Mesothelial cell of epicardium (in vitro differentiated cells): ENCODE results near the gene SNRNP200. TPM values are rescaled to one million over a fixed set of nuclear protein-coding genes. Genes with fewer than 3 reads are reported as not detected.
"Not testable (repeated sequence)": the region's sequence is repeated elsewhere in the genome, so short reads cannot be mapped to it uniquely, and the experiment has no call there.

Experiments used
- DNase-seq, 2 experiments: peaks; one replicate each; pipeline ENCODE4 v3.0.0; 2021; ENCODE audit warnings: low spot score in 2 of 2; ENCODE audit not compliant: unreplicated experiment in 2 of 2
- H3K27ac Mint-ChIP-seq: 2 replicates; pipeline ENCODE4 v1.8.0; 2021; ENCODE audit warnings: mixed read lengths
- H3K27me3 Mint-ChIP-seq: 2 replicates; pipeline ENCODE4 v1.8.0; 2021; ENCODE audit warnings: low read depth, mixed read lengths
- H3K36me3 Mint-ChIP-seq: 2 replicates; pipeline ENCODE4 v1.8.0; 2021; ENCODE audit warnings: mixed read lengths
- H3K4me1 Mint-ChIP-seq: 2 replicates; pipeline ENCODE4 v1.8.0; 2021; ENCODE audit warnings: mixed read lengths
- H3K4me3 Mint-ChIP-seq: 2 replicates; pipeline ENCODE4 v1.8.0; 2021; ENCODE audit warnings: mild to moderate bottlenecking, moderate library complexity, mixed read lengths
- H3K9me3 Mint-ChIP-seq: 2 replicates; pipeline ENCODE4 v1.8.0; 2021; ENCODE audit warnings: mixed read lengths
- total RNA-seq: library from RNA; stranded (reverse); gene quantifications from 3 replicates; pipeline ENCODE4 v1.2.1, GENCODE V29; 2021
- TF ChIP-seq, protein P1 (sequence below): fragments of 200-600 bp; sonication (generic); IDR thresholded peaks from one replicate; pipeline ENCODE4 v1.5.0; 2021; ENCODE audit warnings: antibody characterized with exemption; ENCODE audit not compliant: unreplicated experiment

The SNRNP200 gene
- total RNA-seq, 1 donor from 2014 or later = 200 TPM

DNA sequence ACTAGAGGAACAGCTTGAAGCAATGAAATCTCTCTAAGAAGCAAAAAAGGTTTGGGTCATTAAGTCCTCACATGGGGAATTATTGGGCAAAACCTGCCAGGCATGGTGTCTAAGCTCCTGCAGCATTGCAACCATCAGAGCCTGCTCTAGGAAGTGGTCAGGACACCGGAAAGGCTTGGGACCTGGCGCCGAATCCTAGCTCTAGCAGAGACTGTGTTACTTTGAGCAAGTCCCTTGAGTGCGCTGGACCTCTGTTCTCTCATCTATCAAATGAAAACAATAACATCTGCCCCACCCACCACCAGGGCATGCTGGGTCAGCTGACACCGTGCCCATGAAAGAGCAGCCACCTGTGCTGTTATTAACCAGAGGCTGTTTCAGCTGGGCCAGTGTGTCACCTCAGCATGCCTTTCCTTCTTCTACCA is 45.8 kb downstream of the SNRNP200 start:
- no peak overlapping the region for H3K4me3 Mint-ChIP-seq
- H3K4me1 Mint-ChIP-seq = peaks cover 15% of the 10 kb centered on the region
- peak overlapping the region; percentile 43 for H3K27ac Mint-ChIP-seq
- no peaks in the 10 kb centered on the region for H3K27me3 Mint-ChIP-seq
- H3K9me3 Mint-ChIP-seq = no peaks in the 10 kb centered on the region
- peaks cover 8% of the 10 kb centered on the region for H3K36me3 Mint-ChIP-seq
- no peak for DNase-seq
- TF ChIP-seq, protein P1, sequence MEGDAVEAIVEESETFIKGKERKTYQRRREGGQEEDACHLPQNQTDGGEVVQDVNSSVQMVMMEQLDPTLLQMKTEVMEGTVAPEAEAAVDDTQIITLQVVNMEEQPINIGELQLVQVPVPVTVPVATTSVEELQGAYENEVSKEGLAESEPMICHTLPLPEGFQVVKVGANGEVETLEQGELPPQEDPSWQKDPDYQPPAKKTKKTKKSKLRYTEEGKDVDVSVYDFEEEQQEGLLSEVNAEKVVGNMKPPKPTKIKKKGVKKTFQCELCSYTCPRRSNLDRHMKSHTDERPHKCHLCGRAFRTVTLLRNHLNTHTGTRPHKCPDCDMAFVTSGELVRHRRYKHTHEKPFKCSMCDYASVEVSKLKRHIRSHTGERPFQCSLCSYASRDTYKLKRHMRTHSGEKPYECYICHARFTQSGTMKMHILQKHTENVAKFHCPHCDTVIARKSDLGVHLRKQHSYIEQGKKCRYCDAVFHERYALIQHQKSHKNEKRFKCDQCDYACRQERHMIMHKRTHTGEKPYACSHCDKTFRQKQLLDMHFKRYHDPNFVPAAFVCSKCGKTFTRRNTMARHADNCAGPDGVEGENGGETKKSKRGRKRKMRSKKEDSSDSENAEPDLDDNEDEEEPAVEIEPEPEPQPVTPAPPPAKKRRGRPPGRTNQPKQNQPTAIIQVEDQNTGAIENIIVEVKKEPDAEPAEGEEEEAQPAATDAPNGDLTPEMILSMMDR = no peak

DNA sequence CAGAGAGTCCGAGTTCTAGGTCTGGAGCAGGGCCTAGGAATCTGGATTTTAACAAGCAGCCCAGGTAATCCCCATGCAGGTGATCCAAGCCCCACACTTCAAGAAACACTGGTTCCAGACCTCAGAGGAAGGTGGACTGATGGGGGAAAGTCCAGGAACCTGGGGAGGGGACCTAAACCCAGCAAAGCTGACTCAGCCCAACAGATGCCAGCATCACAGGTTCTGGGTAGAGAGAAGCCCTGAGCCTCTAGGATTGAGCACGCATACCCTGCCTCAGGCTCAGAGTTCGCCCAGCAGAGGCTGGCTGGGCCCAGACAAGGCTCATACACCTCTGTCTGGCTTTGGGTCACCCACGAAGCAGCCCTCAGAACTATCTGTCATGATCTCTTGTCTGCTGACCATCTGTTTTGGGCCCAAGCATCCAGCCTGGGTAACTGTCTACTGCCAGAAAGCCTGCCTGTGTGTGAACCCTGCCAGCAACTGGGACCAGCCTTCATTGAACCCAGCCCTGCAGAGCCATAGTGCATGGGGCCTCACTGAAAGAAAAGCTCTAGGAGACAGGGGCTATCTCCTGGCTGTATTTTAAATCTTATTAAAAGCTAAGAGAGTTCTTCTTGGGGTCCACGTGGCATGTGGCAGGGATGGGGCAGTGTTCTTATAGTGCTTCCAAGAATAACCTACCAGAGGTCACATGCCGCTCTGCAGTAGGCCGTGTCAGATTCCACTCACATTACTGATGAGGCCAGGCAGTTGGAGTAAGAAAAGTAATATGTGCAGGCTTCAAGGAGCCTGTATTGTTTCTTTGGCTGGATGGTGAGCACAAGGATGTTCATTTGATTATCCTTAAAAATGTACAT is 47.0 kb downstream of the SNRNP200 start:
- no peak overlapping the region for H3K4me3 Mint-ChIP-seq
- H3K27me3 Mint-ChIP-seq = no peaks in the 10 kb centered on the region
- H3K9me3 Mint-ChIP-seq = no peaks in the 10 kb centered on the region
- DNase-seq = no peak
- no peak overlapping the region for H3K27ac Mint-ChIP-seq
- peaks cover 13% of the 10 kb centered on the region for H3K36me3 Mint-ChIP-seq
- H3K4me1 Mint-ChIP-seq = peaks cover 7% of the 10 kb centered on the region
- TF ChIP-seq, protein P1 = no peak

DNA sequence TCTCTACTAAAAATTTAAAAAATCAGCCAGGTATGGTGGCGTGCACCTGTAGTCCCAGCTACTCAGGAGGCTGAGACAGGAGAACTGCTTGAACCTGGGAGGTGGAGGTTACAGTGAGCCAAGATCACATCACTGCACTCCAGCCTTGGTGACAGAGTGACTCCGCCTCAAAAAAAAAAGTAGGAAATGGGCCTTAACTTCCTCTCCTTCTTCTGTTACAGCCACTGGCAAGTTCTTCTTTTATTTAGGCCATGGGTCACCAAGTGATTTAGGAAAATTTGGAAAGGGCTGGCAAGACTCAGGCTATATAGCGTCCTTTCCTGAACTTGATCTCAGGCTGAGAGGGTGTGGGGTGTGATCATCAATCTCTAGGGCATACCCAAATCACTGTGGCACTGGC is 47.6 kb downstream of the SNRNP200 start:
- H3K27ac Mint-ChIP-seq, H3K4me1 Mint-ChIP-seq, DNase-seq, H3K9me3 Mint-ChIP-seq, H3K4me3 Mint-ChIP-seq, H3K27me3 Mint-ChIP-seq: not testable (repeated sequence)
- H3K36me3 Mint-ChIP-seq = peaks cover 13% of the 10 kb centered on the region

DNA sequence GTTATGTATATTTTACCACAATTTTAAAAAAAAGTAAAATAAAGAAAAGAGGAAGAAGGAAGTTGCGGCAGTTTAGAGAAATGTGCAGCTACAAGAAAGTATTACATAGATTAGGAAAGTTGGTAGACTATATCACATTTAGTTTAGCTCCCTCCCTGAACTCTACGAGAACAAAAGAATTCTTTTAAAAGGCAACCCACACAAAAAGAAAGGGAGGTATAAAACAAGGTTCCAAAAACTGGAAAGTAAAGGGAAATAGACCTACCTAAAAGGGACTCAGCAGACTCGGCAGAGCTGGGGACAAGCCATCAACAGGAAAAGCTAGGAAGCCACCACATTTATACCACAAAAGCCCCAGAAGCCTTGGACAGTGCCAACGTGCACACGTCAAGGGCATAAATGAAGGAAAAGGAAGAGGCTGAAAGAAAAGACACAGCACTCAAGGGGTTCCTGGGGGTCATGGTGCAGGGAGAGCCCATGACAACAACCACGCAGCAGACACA is 48.7 kb downstream of the SNRNP200 start:
- H3K27ac Mint-ChIP-seq = no peak overlapping the region
- peaks cover 18% of the 10 kb centered on the region for H3K36me3 Mint-ChIP-seq
- no peaks in the 10 kb centered on the region for H3K9me3 Mint-ChIP-seq

DNA sequence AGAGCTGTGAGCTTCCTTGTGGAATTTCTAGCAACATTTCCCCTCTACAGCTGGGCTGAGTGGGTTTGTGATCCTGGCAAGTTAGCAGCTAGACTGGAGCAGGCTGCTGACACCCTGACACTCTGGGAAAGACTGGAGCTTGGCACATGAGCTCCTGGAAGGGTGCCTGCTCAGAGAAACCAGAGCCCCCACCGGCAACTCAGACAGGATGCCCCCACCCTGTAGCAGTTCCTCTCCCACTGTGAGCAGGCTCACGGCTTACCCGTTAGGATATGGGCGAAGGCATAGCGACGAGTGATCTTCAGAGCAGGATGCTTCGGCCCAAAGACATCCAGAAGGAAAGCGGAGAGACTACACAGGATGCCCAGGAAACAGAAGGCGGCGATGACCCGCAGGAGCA is 50.8 kb downstream of the SNRNP200 start:
- TF ChIP-seq, protein P1 = no peak
- peaks cover 8% of the 10 kb centered on the region for H3K4me1 Mint-ChIP-seq
- peaks cover 18% of the 10 kb centered on the region for H3K36me3 Mint-ChIP-seq
- H3K9me3 Mint-ChIP-seq = no peaks in the 10 kb centered on the region
- DNase-seq = no peak
- no peak overlapping the region for H3K4me3 Mint-ChIP-seq
- no peaks in the 10 kb centered on the region for H3K27me3 Mint-ChIP-seq
- H3K27ac Mint-ChIP-seq = no peak overlapping the region

More for the DNA sequence above, 48.7 kb downstream of the SNRNP200 start:
- DNase-seq = no peak
- Mint-ChIP-seq H3K4me3 (no peak overlapping the region), H3K4me1 (peaks cover 7% of the 10 kb centered on the region), H3K27me3 (no peaks in the 10 kb centered on the region)
- TF ChIP-seq, protein P1 = no peak

DNA sequence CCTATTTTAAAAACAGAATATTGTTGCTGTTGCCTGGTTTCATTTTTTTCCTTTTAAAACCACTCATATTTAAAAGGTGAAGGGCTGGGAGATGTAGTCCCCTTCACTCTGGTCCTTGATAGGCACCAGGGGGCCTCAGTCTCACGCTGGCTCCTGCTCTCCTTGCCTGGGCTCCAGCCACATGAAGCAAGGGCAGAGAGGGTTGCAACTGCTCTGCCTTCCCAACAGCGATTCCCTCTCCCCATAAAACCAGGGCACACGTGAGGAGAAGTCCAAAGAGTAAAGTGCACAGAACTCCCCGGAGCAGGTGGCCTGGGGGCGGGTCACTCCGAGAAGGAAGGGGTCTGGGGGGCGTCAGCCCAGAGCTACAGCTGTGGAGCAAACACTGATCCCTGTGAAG is 52.3 kb downstream of the SNRNP200 start:
- H3K4me3 Mint-ChIP-seq = no peak overlapping the region
- no peaks in the 10 kb centered on the region for H3K27me3 Mint-ChIP-seq
- H3K27ac Mint-ChIP-seq = no peak overlapping the region
- DNase-seq = no peak
- H3K4me1 Mint-ChIP-seq = peaks cover 11% of the 10 kb centered on the region
- no peaks in the 10 kb centered on the region for H3K9me3 Mint-ChIP-seq
- TF ChIP-seq, protein P1 = no peak
- H3K36me3 Mint-ChIP-seq = peaks cover 18% of the 10 kb centered on the region
